H1 (cell line): ENCODE results near the gene DPEP2NB. TPM values are rescaled to one million over a fixed set of nuclear protein-coding genes. Genes with fewer than 3 reads are reported as not detected.

Experiments
- CTCF ChIA-PET: fragments of 300-600 bp; sonication (Branson Sonifier 250); formaldehyde crosslinking; loops from one replicate; lab custom pipeline; 2021; ENCODE audit not compliant: partially characterized antibody; lab: Charles Lee
- POLR2A ChIA-PET: fragments of 300-600 bp; sonication (Branson Sonifier 250); formaldehyde crosslinking; loops from one replicate; lab custom pipeline; 2021; ENCODE audit warnings: inconsistent platforms; ENCODE audit not compliant: partially characterized antibody; lab: Charles Lee
- DNase-seq, 2 experiments: peaks; one replicate each; pipeline versions ENCODE4 v3.0.0 to v3.0.0-alpha.2; 2010 to 2022; ENCODE audit warnings: low spot score in 2 of 2, low read depth in 1 of 2, mixed read lengths in 1 of 2
- FAIRE-seq: peaks from 2 replicates; lab custom pipeline; 2011; peaks lifted over from hg19 to GRCh38; lab: Jason Lieb, UNC
- H2AFZ ChIP-seq: 2 replicates; pipeline ENCODE4 v1.8.1; 2012; ENCODE audit warnings: low read length, inconsistent platforms
- H2AK5ac ChIP-seq: 2 replicates; pipeline ENCODE4 v1.6.1; 2013; ENCODE audit warnings: low read depth, low read length
- H2BK120ac ChIP-seq: replicated peaks from 2 replicates; pipeline ENCODE3; 2013; ENCODE audit warnings: low read depth, low read length, inconsistent platforms
- H2BK12ac ChIP-seq: 2 replicates; pipeline ENCODE4 v1.6.1; 2013; ENCODE audit warnings: low read depth, low read length
- H2BK15ac ChIP-seq: 2 replicates; pipeline ENCODE4 v1.6.1; 2013; ENCODE audit warnings: low read length
- H2BK20ac ChIP-seq: 2 replicates; pipeline ENCODE4 v1.6.1; 2013; ENCODE audit warnings: low read length
- H2BK5ac ChIP-seq: 2 replicates; pipeline ENCODE4 v1.6.1; 2013; ENCODE audit warnings: low read depth, low read length
- H3K14ac ChIP-seq: 2 replicates; pipeline ENCODE4 v1.6.1; 2013; ENCODE audit warnings: inconsistent platforms; ENCODE audit not compliant: insufficient read length
- H3K18ac ChIP-seq: 2 replicates; pipeline ENCODE4 v1.6.1; 2013; ENCODE audit warnings: low read length; ENCODE audit errors: extremely low read depth
- H3K23ac ChIP-seq: 2 replicates; pipeline ENCODE4 v1.6.1; 2013; ENCODE audit warnings: inconsistent platforms; ENCODE audit not compliant: insufficient read length
- H3K23me2 ChIP-seq: 2 replicates; pipeline ENCODE4 v1.6.1; 2013; ENCODE audit warnings: low read depth, low read length
- H3K27ac ChIP-seq: 2 replicates; pipeline ENCODE4 v1.6.1; 2011; ENCODE audit warnings: low read depth, low read length, inconsistent platforms
- H3K27me3 ChIP-seq, 4 experiments: replicated peaks in 1 of 4; 1 replicate in 1 of 4; 2 replicates in 3 of 4; pipeline versions ENCODE4 v1.6.1 to v1.8.1; 2011 to 2013; ENCODE audit warnings: low read length in 3 of 4, mild to moderate bottlenecking in 3 of 4, inconsistent platforms in 2 of 4, mixed read lengths in 2 of 4, moderate library complexity in 1 of 4; ENCODE audit not compliant: control insufficient read depth in 3 of 4, insufficient read depth in 3 of 4; ENCODE audit errors: extremely low read depth in 1 of 4
- H3K36me3 ChIP-seq, 4 experiments: 2 replicates each; pipeline versions ENCODE4 v1.6.1 to v1.8.1; 2011 to 2013; ENCODE audit warnings: mild to moderate bottlenecking in 4 of 4, low read length in 3 of 4, moderate library complexity in 2 of 4, control low read depth in 1 of 4, inconsistent platforms in 1 of 4; ENCODE audit not compliant: insufficient read depth in 4 of 4, control insufficient read depth in 2 of 4
- H3K4ac ChIP-seq: replicated peaks from 2 replicates; pipeline ENCODE3; 2013; ENCODE audit warnings: low read length, low read depth, mixed read lengths, inconsistent platforms; ENCODE audit not compliant: insufficient read length
- H3K4me1 ChIP-seq, 4 experiments: replicated peaks in 1 of 4; 1 replicate in 1 of 4; 2 replicates in 3 of 4; pipeline versions ENCODE4 v1.6.1 to v1.8.1; 2011 to 2013; ENCODE audit warnings: low read length in 3 of 4, inconsistent platforms in 2 of 4, mixed read lengths in 1 of 4; ENCODE audit not compliant: insufficient read depth in 4 of 4, control insufficient read depth in 3 of 4
- H3K4me2 ChIP-seq, 2 experiments: 2 replicates each; pipeline versions ENCODE4 v1.6.1 to v1.8.1; 2011 to 2013; ENCODE audit warnings: low read depth in 2 of 2, low read length in 2 of 2, control low read depth in 1 of 2, inconsistent platforms in 1 of 2, mild to moderate bottlenecking in 1 of 2; ENCODE audit not compliant: insufficient read depth in 1 of 2
- H3K4me3 ChIP-seq, 4 experiments: fragments of 200-600, 300-600 bp in 1 of 4; sonication (generic), shearing (Covaris generic), sonication (Bioruptor Twin) in 1 of 4; 2 replicates each; pipeline versions ENCODE4 v1.5.1 to v1.8.1; 2011 to 2016; ENCODE audit warnings: low read length in 4 of 4, low read depth in 3 of 4, control low read depth in 2 of 4, inconsistent platforms in 2 of 4, mild to moderate bottlenecking in 2 of 4, mixed read lengths in 1 of 4, moderate library complexity in 1 of 4; ENCODE audit not compliant: insufficient read depth in 2 of 4; ENCODE audit errors: extremely low read depth in 1 of 4
- H3K56ac ChIP-seq: replicated peaks from 2 replicates; pipeline ENCODE3; 2013; ENCODE audit warnings: low read depth, mild to moderate bottlenecking, mixed read lengths, low read length, inconsistent platforms; ENCODE audit not compliant: insufficient read length
- H3K79me1 ChIP-seq: 2 replicates; pipeline ENCODE4 v1.6.1; 2013; ENCODE audit warnings: low read depth, low read length, control low read depth
- H3K79me2 ChIP-seq, 2 experiments: 2 replicates each; pipeline versions ENCODE4 v1.6.1 to v1.8.1; 2012 to 2013; ENCODE audit warnings: low read length in 2 of 2, mild to moderate bottlenecking in 2 of 2, inconsistent platforms in 1 of 2; ENCODE audit not compliant: insufficient read depth in 2 of 2, control insufficient read depth in 1 of 2
- H3K9ac ChIP-seq, 4 experiments: replicated peaks in 1 of 4; 1 replicate in 1 of 4; 2 replicates in 3 of 4; pipeline versions ENCODE4 v1.6.1 to v1.8.1; 2011 to 2013; ENCODE audit warnings: low read depth in 3 of 4, low read length in 3 of 4, control low read depth in 2 of 4, mild to moderate bottlenecking in 2 of 4, moderate library complexity in 2 of 4, inconsistent platforms in 1 of 4; ENCODE audit errors: extremely low read depth in 1 of 4
- H3K9me3 ChIP-seq, 2 experiments: 2 replicates each; pipeline versions ENCODE4 v1.6.1 to v1.8.1; 2012 to 2013; ENCODE audit warnings: mild to moderate bottlenecking in 2 of 2, moderate library complexity in 2 of 2, control low read depth in 1 of 2, inconsistent platforms in 1 of 2, low read depth in 1 of 2, low read length in 1 of 2, mixed read lengths in 1 of 2; ENCODE audit not compliant: insufficient read depth in 2 of 2
- H4K20me1 ChIP-seq, 2 experiments: replicated peaks in 1 of 2; 2 replicates each; pipeline versions ENCODE3 to v1.8.1; 2011 to 2013; ENCODE audit warnings: inconsistent platforms in 2 of 2, low read length in 2 of 2, mild to moderate bottlenecking in 1 of 2; ENCODE audit not compliant: insufficient read depth in 2 of 2, control insufficient read depth in 1 of 2
- H4K5ac ChIP-seq: 2 replicates; pipeline ENCODE4 v1.6.1; 2013; ENCODE audit warnings: low read length, low read depth, mixed read lengths, inconsistent platforms; ENCODE audit not compliant: insufficient read length
- H4K8ac ChIP-seq: 2 replicates; pipeline ENCODE4 v1.8.0; 2013; ENCODE audit warnings: mild to moderate bottlenecking, moderate library complexity, low read length, inconsistent platforms; ENCODE audit not compliant: insufficient read depth; ENCODE audit errors: extremely low read depth
- H4K91ac ChIP-seq: replicated peaks from 2 replicates; pipeline ENCODE3; 2013; ENCODE audit warnings: low read length, mixed read lengths, inconsistent platforms; ENCODE audit not compliant: insufficient read length
- CHD1 ChIP-seq: IDR thresholded peaks from 2 replicates; pipeline ENCODE4 v1.6.1; 2012; ENCODE audit warnings: low read depth, low read length, improper control_type of control experiment
- FOSL1 ChIP-seq: IDR thresholded peaks from 2 replicates; pipeline ENCODE4 v1.6.1; 2011; ENCODE audit warnings: mild to moderate bottlenecking, low read depth, low read length, moderate library complexity; ENCODE audit not compliant: insufficient read depth
- POLR2A ChIP-seq, 2 experiments: IDR thresholded peaks; 1 replicate in 1 of 2; 2 replicates in 1 of 2; pipeline ENCODE4 v1.6.1; 2011; ENCODE audit warnings: low read depth in 2 of 2, low read length in 2 of 2, mild to moderate bottlenecking in 2 of 2; ENCODE audit errors: control extremely low read depth in 1 of 2
- POU5F1 ChIP-seq: IDR thresholded peaks from 2 replicates; pipeline ENCODE4 v1.6.1; 2011; ENCODE audit warnings: low read depth, mild to moderate bottlenecking, low read length, moderate library complexity
- RAD21 ChIP-seq, 2 experiments: IDR thresholded peaks in 1 of 2; conservative IDR thresholded peaks in 1 of 2; 2 replicates each; pipeline ENCODE4 v1.6.1; 2011; ENCODE audit warnings: low read depth in 2 of 2, low read length in 2 of 2, improper control_type of control experiment in 1 of 2, inconsistent platforms in 1 of 2, mild to moderate bottlenecking in 1 of 2, moderate library complexity in 1 of 2
- RXRA ChIP-seq: IDR thresholded peaks from 2 replicates; pipeline ENCODE4 v1.6.1; 2011; ENCODE audit warnings: low read depth, mild to moderate bottlenecking, low read length, moderate library complexity; ENCODE audit not compliant: insufficient read depth
- SAP30 ChIP-seq: fragments of 300-600 bp; sonication (generic); IDR thresholded peaks from 2 replicates; pipeline ENCODE4 v1.7.1; 2012; ENCODE audit warnings: low read length, moderate library complexity, mild to moderate bottlenecking, inconsistent platforms; ENCODE audit not compliant: insufficient read depth, insufficient replicate concordance
- SIN3A ChIP-seq, 2 experiments: IDR thresholded peaks in 1 of 2; conservative IDR thresholded peaks in 1 of 2; 2 replicates each; pipeline ENCODE4 v1.6.1; 2011 to 2012; ENCODE audit warnings: low read length in 2 of 2, improper control_type of control experiment in 1 of 2, low read depth in 1 of 2, mild to moderate bottlenecking in 1 of 2
- SIRT6 ChIP-seq: IDR thresholded peaks from one replicate; pipeline ENCODE4 v1.7.1; 2012; ENCODE audit warnings: low read length, inconsistent platforms
- SIX5 ChIP-seq: IDR thresholded peaks from 2 replicates; pipeline ENCODE4 v1.6.1; 2011; ENCODE audit warnings: mild to moderate bottlenecking, low read depth, low read length
- WGBS, 2 experiments: shearing (Covaris generic) in 1 of 2; methylation state at CpG; one replicate each; pipeline versions ENCODE4 v1.1.6 to v1.1.7; 2013 to 2015; ENCODE audit warnings: low lambda C conversion rate in 2 of 2, mixed read lengths in 2 of 2, inconsistent platforms in 1 of 2, low coverage in 1 of 2, missing lambda C conversion rate in 1 of 2; ENCODE audit not compliant: insufficient replicate concordance in 2 of 2, insufficient coverage in 1 of 2, insufficient read length in 1 of 2; ENCODE audit errors: extremely low coverage in 1 of 2, missing lambda C conversion rate in 1 of 2; 5-methylcytosine and 5-hydroxymethylcytosine counted together
- polyA plus RNA-seq, 7 experiments: library from polyadenylated mRNA; depleted of rRNA in 3 of 7; stranded (reverse) in 5 of 7; unstranded in 2 of 7; fragments of >200 nt in 5 of 7; fragments of 200-250 nt in 2 of 7; gene quantifications; 1 replicate in 5 of 7; 2 replicates in 1 of 7; 4 replicates in 1 of 7; pipeline versions ENCODE4 v1.2.1 to v1.2.3, GENCODE V29; 2011 to 2013; ENCODE audit warnings: missing spikeins in 2 of 7, mixed read lengths in 2 of 7
- total RNA-seq: library from RNA; stranded (reverse); fragmentation: NEBNext Ultra II Directional; extraction: Animal tissue kit (Norgen Biotek cat#: 25700); gene quantifications from 2 replicates; pipeline ENCODE4 v1.2.1, GENCODE V29; 2021
- TF ChIP-seq, protein P1 (sequence below): IDR thresholded peaks from 2 replicates; pipeline ENCODE4 v1.6.1; 2012; ENCODE audit warnings: low read length, inconsistent platforms

Gene DPEP2NB
- total and polyA plus RNA-seq, 2 of the 8 experiments (the other 6 are each of a cell fraction or from before 2014, with no cell fraction given) = not detected

DNA sequence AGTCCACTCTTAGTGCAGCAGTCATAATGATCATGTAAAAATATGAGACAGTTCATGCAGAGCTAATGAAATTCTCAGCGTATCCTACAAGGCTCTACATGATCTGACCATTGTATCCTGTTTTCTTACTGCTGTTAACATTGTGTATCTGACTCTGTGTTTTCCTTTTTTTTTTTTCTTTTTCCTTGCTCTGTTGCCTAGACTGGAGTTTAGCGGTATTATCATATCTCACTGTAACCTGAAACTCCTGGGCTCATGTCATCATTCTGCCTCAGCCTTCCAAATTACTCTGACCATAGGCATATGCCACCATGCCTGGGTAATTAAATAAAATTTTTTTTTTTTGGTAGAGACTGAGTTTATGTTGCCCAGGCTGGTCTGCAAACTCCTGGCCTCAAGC is 19.5 kb upstream of the DPEP2NB start:
- H3K23me2 ChIP-seq = no peaks in the 10 kb centered on the region
- H3K56ac ChIP-seq = no peak overlapping the region
- H3K18ac ChIP-seq = no peak overlapping the region
- no peak overlapping the region for H3K27ac ChIP-seq
- no peaks in the 10 kb centered on the region for H4K20me1 ChIP-seq
- no peak overlapping the region for H3K23ac ChIP-seq
- no peak overlapping the region for H3K14ac ChIP-seq
- 91% methylated on average over 2 of the region's 2 CpGs; no CpG with 5 or more reads in 1 of the 2 experiments for WGBS, 2 experiments
- H3K4ac ChIP-seq = no peak overlapping the region
- no peaks in the 10 kb centered on the region for H3K9me3 ChIP-seq
- no peak overlapping the region for H2BK20ac ChIP-seq
- no peak overlapping the region for H2BK5ac ChIP-seq
- peaks cover 2 to 6% (median 3%) of the 10 kb centered on the region in 4 experiments; a peak in 4 of 8 replicates for H3K36me3 ChIP-seq
- CTCF ChIA-PET = interaction anchor here (1.1 to 2.5 kb wide), 3 partner anchors 12 to 209 kb away, joined by 5 to 7 read pairs (median 7); partner anchors contain the start of genes DDX28 and DUS2
- H2AFZ ChIP-seq = no peak overlapping the region
- H3K79me2 ChIP-seq = no peaks in the 10 kb centered on the region
- no peaks in the 10 kb centered on the region for H3K27me3 ChIP-seq
- FAIRE-seq (no peak), DNase-seq (no peak)
- no peak overlapping the region for H3K4me3 ChIP-seq
- no peaks in the 10 kb centered on the region for H3K4me1 ChIP-seq
- POLR2A ChIA-PET = interaction anchor here (1.4 to 2.9 kb wide), 2 partner anchors 13 to 49 kb away, joined by 8 to 28 read pairs; partner anchors contain the start of genes DDX28, DUS2 and NFATC3
- H4K5ac ChIP-seq = no peak overlapping the region
- no peak overlapping the region for H3K4me2 ChIP-seq
- no peak overlapping the region for H2BK15ac ChIP-seq
- H2BK12ac ChIP-seq = no peak overlapping the region
- H4K8ac ChIP-seq = no peak overlapping the region
- no peaks in the 10 kb centered on the region; the same call in none of the 2 replicates for H3K79me1 ChIP-seq
- no peak overlapping the region for H4K91ac ChIP-seq
- H2AK5ac ChIP-seq = no peak overlapping the region
- H3K9ac ChIP-seq = no peak overlapping the region
- H2BK120ac ChIP-seq = no peak overlapping the region
- TF ChIP-seq SIRT6 = no peak
- TF ChIP-seq SIN3A (conservative IDR thresholded peaks at IDR 0.05 in 1 of 2, IDR thresholded peaks at IDR 0.05 in 1 of 2; ENCODE audit: low read depth in 1 of 2, low read length in 2 of 2) = no peak
- TF ChIP-seq SIX5 = no peak
- no peak for TF ChIP-seq CHD1
- no peak for TF ChIP-seq POU5F1
- TF ChIP-seq POLR2A (IDR thresholded peaks at IDR 0.05; ENCODE audit: control extremely low read depth in 1 of 2, low read depth in 2 of 2, low read length in 2 of 2) = no peak
- TF ChIP-seq RAD21 (IDR thresholded peaks at IDR 0.05 in 1 of 2, conservative IDR thresholded peaks at IDR 0.05 in 1 of 2; ENCODE audit: low read depth in 2 of 2, low read length in 2 of 2) = no peak
- TF ChIP-seq, protein P1, sequence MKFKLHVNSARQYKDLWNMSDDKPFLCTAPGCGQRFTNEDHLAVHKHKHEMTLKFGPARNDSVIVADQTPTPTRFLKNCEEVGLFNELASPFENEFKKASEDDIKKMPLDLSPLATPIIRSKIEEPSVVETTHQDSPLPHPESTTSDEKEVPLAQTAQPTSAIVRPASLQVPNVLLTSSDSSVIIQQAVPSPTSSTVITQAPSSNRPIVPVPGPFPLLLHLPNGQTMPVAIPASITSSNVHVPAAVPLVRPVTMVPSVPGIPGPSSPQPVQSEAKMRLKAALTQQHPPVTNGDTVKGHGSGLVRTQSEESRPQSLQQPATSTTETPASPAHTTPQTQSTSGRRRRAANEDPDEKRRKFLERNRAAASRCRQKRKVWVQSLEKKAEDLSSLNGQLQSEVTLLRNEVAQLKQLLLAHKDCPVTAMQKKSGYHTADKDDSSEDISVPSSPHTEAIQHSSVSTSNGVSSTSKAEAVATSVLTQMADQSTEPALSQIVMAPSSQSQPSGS = no peak
- TF ChIP-seq RXRA = no peak
- no peak for TF ChIP-seq FOSL1
- no peak for TF ChIP-seq SAP30
